KMS-11 (cell line): ENCODE results near the gene SCD.

Experiments
- H2AFZ ChIP-seq: fragments of 200-600 bp; sonication (generic); 2 replicates; pipeline ENCODE4 v1.6.1; 2016; ENCODE audit warnings: antibody characterized with exemption, mixed run types, low read depth
- H3K27ac ChIP-seq: fragments of 200-600 bp; sonication (generic); 2 replicates; pipeline ENCODE4 v1.6.1; 2016; ENCODE audit warnings: mild to moderate bottlenecking, mixed run types
- H3K27me3 ChIP-seq: fragments of 200-600 bp; sonication (generic); 2 replicates; pipeline ENCODE4 v1.6.1; 2017; ENCODE audit warnings: mild to moderate bottlenecking, low read depth, mixed run types, moderate library complexity; ENCODE audit not compliant: insufficient read depth
- H3K36me3 ChIP-seq: fragments of 200-600 bp; sonication (generic); 2 replicates; pipeline ENCODE4 v1.6.1; 2017; ENCODE audit warnings: mild to moderate bottlenecking, mixed run types; ENCODE audit not compliant: insufficient read depth
- H3K4me1 ChIP-seq: fragments of 200-600 bp; sonication (generic); 2 replicates; pipeline ENCODE4 v1.6.1; 2016; ENCODE audit warnings: mild to moderate bottlenecking, low read depth, mixed run types; ENCODE audit not compliant: poor library complexity, severe bottlenecking
- H3K4me2 ChIP-seq: fragments of 200-600 bp; sonication (generic); 2 replicates; pipeline ENCODE4 v1.7.0; 2016; ENCODE audit warnings: mild to moderate bottlenecking, mixed run types
- H3K4me3 ChIP-seq: fragments of 200-600 bp; sonication (generic); IDR thresholded peaks from 2 replicates; pipeline ENCODE4 v1.6.1; 2017; ENCODE audit warnings: low read depth, low read length, mixed read lengths; ENCODE audit not compliant: insufficient read depth
- H3K79me2 ChIP-seq: fragments of 200-600 bp; sonication (generic); 2 replicates; pipeline ENCODE4 v1.6.1; 2016; ENCODE audit warnings: low read depth, mixed run types; ENCODE audit not compliant: insufficient read depth
- H3K9ac ChIP-seq: fragments of 200-600 bp; sonication (generic); 2 replicates; pipeline ENCODE4 v1.6.1; 2016; ENCODE audit warnings: mild to moderate bottlenecking, mixed run types
- H4K20me1 ChIP-seq: fragments of 200-600 bp; sonication (generic); 2 replicates; pipeline ENCODE4 v1.6.1; 2016; ENCODE audit warnings: mild to moderate bottlenecking, mixed run types; ENCODE audit not compliant: insufficient read depth
- CTCF ChIP-seq: fragments of 200-600 bp; sonication (generic); conservative IDR thresholded peaks from 2 replicates; pipeline ENCODE4 v1.6.1; 2017; ENCODE audit warnings: low read depth, mild to moderate bottlenecking, antibody characterized with exemption, low read length, moderate library complexity, mixed read lengths

The SCD gene

GRCh38 chr10:100319707-100320402 is 27.2 kb upstream of the SCD start:
- Histone ChIP-seq H3K79me2 (no peaks in the 10 kb centered on the region), H2AFZ (no peak overlapping the region), H3K4me1 (no peaks in the 10 kb centered on the region), H3K27ac (no peak overlapping the region), H4K20me1 (no peaks in the 10 kb centered on the region), H3K4me3 (no peak overlapping the region), H3K9ac (no peak overlapping the region), H3K4me2 (no peak overlapping the region), H3K36me3 (no peaks in the 10 kb centered on the region), H3K27me3 (no peaks in the 10 kb centered on the region)
- no peak for TF ChIP-seq CTCF

- Histone ChIP-seq H3K4me3 (no peak overlapping the region), H3K9ac (no peak overlapping the region), H2AFZ (no peak overlapping the region), H3K27ac (no peak overlapping the region), H3K4me1 (no peaks in the 10 kb centered on the region), H3K36me3 (no peaks in the 10 kb centered on the region), H3K27me3 (no peaks in the 10 kb centered on the region), H4K20me1 (no peaks in the 10 kb centered on the region), H3K79me2 (no peaks in the 10 kb centered on the region), H3K4me2 (no peak overlapping the region)
- TF ChIP-seq CTCF = no peak
Observed at GRCh38 chr10:100325158-100325557, 21.9 kb upstream of the SCD start.

GRCh38 chr10:100327007-100327717 is 19.9 kb upstream of the SCD start:
- no peak overlapping the region for H3K4me2 ChIP-seq

GRCh38 chr10:100327718-100328009 is 19.4 kb upstream of the SCD start:
- no peaks in the 10 kb centered on the region for H4K20me1 ChIP-seq
- no peaks in the 10 kb centered on the region for H3K79me2 ChIP-seq
- no peaks in the 10 kb centered on the region for H3K36me3 ChIP-seq
- H3K9ac ChIP-seq = no peak overlapping the region
- H3K27me3 ChIP-seq = no peaks in the 10 kb centered on the region
- no peak overlapping the region for H3K27ac ChIP-seq
- H3K4me2 ChIP-seq = no peak overlapping the region
- H3K4me1 ChIP-seq = no peaks in the 10 kb centered on the region
- no peak overlapping the region for H3K4me3 ChIP-seq
- H2AFZ ChIP-seq = no peak overlapping the region
- no peak for TF ChIP-seq CTCF

More at GRCh38 chr10:100327007-100327717, 19.9 kb upstream of the SCD start:
- Histone ChIP-seq H3K4me1 (no peaks in the 10 kb centered on the region), H3K4me3 (no peak overlapping the region), H3K9ac (no peak overlapping the region), H3K27me3 (no peaks in the 10 kb centered on the region), H3K79me2 (no peaks in the 10 kb centered on the region), H4K20me1 (no peaks in the 10 kb centered on the region), H2AFZ (no peak overlapping the region), H3K36me3 (no peaks in the 10 kb centered on the region), H3K27ac (no peak overlapping the region)
- TF ChIP-seq CTCF = no peak
